GM06990 (cell line): Measurements from ENCODE around the gene NEU4.
A peak's percentile ranks its signal among the peaks of the same experiment; 100 is the strongest.
"Not testable (repeated sequence)": the region's sequence is repeated elsewhere in the genome, so short reads cannot be mapped to it uniquely, and the experiment has no call there.

Experiments
- DNase-seq: peaks from one replicate; pipeline ENCODE4 v3.0.0-alpha.2; 2011; ENCODE audit not compliant: insufficient read length; ENCODE audit errors: extremely low read depth
- H3K27me3 ChIP-seq: replicated peaks from 2 replicates; pipeline ENCODE4 v1.6.0; 2011; ENCODE audit warnings: low read length; ENCODE audit not compliant: control insufficient read depth, insufficient read depth
- H3K36me3 ChIP-seq: 2 replicates; pipeline ENCODE4 v1.5.1; 2011; ENCODE audit warnings: low read length; ENCODE audit not compliant: control insufficient read depth, insufficient read depth
- H3K4me3 ChIP-seq: replicated peaks from 2 replicates; pipeline ENCODE4 v1.5.1; 2011; ENCODE audit warnings: low read depth, mild to moderate bottlenecking, control low read depth, low read length
- CTCF ChIP-seq: IDR thresholded peaks from 2 replicates; pipeline ENCODE4 v1.5.1; 2011; ENCODE audit warnings: low read length, control low read depth, mild to moderate bottlenecking, inconsistent platforms; ENCODE audit not compliant: insufficient read depth, poor library complexity, severe bottlenecking

NEU4 gene

GRCh38 chr2:241801611-241802420, 7.2 kb upstream of the NEU4 start:
- Histone ChIP-seq H3K4me3 (no peak overlapping the region), H3K27me3 (no peaks in the 10 kb centered on the region), H3K36me3 (no peaks in the 10 kb centered on the region)
- DNase-seq = peak; percentile 6
- TF ChIP-seq CTCF = no peak

GRCh38 chr2:241802421-241803318, 6.3 kb upstream of the NEU4 start:
- Histone ChIP-seq H3K27me3 (no peaks in the 10 kb centered on the region), H3K36me3 (no peaks in the 10 kb centered on the region), H3K4me3 (no peak overlapping the region)
- DNase-seq = no peak
- TF ChIP-seq CTCF = no peak

- DNase-seq = peak; percentile 84
- no peak for TF ChIP-seq CTCF
- no peaks in the 10 kb centered on the region for H3K27me3 ChIP-seq
- H3K4me3 ChIP-seq = peak overlapping the region; percentile 45
- no peaks in the 10 kb centered on the region for H3K36me3 ChIP-seq
These were observed 5.3 kb upstream of the NEU4 start for GRCh38 chr2:241803387-241804325.

GRCh38 chr2:241804326-241805229, 4.4 kb upstream of the NEU4 start:
- no peak overlapping the region for H3K4me3 ChIP-seq
- peak; percentile 65 for DNase-seq

GRCh38 chr2:241806217-241806616, 2.8 kb upstream of the NEU4 start:
- not testable (repeated sequence) for H3K4me3 ChIP-seq, DNase-seq, H3K36me3 ChIP-seq, H3K27me3 ChIP-seq

More at GRCh38 chr2:241804326-241805229, 4.4 kb upstream of the NEU4 start:
- H3K27me3 ChIP-seq = no peaks in the 10 kb centered on the region; the same call in 1 of the 2 replicates
- no peaks in the 10 kb centered on the region for H3K36me3 ChIP-seq
- peak; percentile 33 for TF ChIP-seq CTCF
